NCI-H2107 treated with DMSO at 0.1 percent for 48 hours (cell line): Measurements from ENCODE around the gene PEX14.
"Not testable (repeated sequence)": the region's sequence is repeated elsewhere in the genome, so short reads cannot be mapped to it uniquely, and the experiment has no call there.

Experiments
- DNase-seq: peaks from one replicate; lab custom pipeline; 2025; ENCODE audit not compliant: unreplicated experiment; lab: John Stamatoyannopoulos, UW

Gene PEX14

DNA sequence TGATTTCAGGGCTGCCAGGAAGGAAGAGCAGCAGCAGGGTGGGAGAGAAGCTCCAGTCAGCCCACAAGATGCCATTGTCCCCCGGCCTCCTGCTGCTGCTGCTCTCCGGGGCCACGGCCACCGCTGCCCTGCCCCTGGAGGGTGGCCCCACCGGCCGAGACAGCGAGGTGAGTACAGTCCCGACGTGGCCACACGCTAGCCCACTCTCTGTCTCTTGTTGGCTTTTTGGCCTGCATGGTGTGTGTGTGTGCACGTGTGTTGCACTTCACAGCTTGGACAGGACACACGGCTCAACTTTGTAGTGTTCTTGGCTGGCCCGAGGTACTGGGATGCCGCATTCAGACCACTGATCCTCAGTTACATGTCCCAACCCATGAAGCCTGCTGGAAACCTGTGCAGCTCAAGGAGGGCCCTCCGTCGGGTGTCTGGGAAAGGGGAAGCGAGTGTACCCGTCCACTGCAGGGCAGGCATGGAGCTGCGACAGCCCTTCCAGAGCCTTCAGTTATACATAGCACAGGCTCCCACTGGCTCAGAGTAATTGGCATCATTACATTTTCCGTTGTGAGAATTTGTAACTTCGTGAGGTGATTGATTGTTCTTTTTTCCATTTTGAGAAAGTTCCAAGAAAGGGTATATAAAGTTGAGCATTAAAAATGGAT is 24.5 kb upstream of the PEX14 start:
- DNase-seq, result no peak

DNA sequence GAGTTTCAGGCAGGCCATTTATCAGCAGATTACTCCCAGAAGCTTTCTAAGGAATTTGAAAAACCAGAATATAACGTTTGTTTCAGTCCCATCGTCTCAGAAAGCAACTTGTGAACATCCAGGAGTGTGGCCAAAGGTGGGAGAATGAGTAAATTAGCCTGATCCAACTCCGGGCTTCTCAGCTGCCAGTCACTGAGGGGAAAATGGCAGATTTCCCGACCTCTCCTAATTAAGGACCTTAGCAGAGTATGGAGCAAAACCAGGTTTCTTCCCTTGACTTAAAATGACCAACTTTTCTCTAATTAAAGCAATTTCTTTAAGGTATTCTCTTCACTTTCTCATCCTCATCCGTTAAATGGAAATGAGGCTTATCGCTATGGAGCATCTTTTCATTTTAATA is 23.9 kb upstream of the PEX14 start:
- DNase-seq, result no peak

DNA sequence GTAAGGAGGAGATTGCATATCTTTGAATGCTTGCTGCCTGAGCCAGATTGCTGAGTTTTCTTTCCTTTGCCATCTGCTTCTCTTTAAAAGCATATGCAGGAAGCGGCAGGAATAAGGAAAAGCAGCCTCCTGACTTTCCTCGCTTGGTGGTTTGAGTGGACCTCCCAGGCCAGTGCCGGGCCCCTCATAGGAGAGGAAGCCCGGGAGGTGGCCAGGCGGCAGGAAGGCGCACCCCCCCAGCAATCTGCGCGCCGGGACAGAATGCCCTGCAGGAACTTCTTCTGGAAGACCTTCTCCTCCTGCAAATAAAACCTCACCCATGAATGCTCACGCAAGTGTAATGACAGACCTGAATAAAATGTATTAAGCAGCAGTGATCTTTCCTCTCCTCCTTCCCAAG is 23.5 kb upstream of the PEX14 start:
- DNase-seq, result no peak

DNA sequence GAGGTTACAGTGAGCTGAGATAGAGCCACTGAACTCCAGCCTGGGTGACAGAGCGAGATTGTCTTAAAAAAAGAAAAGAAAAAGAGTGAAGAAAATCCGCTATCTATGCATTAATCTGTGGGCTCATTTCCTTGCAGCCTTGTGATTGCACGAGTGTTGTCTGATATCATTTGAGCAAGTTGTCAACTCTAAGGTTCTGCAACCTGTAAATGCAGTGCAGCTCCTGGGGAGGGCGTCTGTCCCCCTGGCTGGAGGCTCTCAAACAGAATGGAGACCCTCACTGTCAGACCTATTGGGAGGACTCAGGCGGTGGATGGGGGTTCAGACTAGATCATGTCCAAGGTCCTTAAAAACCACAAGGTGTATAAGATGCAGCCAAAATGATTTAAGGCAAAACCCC is 18.7 kb upstream of the PEX14 start:
- DNase-seq, result no peak

DNA sequence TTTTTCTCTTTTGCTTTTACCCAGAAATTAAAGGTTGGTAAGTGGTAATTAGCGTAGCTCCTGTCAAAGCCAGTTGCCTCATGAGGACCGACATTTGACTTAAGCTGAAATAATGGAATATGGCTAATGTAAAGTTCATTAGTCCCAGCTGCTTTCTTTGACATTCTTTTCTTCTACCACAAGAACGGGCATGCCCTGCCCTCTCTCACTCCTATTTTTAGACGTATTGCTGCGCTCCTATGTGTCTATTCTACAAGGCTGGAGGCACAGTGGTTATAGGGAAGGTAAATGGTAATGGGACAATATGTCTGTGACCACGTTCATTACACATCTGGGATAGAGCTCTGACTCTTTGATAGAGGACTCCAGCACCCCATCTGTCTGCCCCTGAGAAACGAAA is 18.1 kb upstream of the PEX14 start:
- DNase-seq, result no peak

DNA sequence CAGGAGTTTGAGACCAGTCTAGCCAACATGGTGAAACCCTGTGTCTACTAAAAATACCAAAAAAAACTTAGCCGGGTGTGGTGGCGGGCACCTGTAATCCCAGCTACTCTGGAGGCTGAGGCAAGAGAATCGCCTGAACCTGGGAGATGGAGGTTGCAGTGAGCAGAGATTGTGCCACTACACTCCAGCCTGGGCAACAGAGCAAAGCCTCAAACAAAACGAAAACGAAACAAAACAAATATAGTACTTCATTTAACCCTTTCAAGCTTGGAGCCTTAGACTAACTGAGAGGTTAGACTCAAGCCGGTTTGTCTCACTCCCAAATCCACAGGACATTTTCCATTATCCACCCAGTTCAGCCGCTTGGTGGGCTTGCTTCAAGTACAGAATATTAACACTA is 17.3 kb upstream of the PEX14 start:
- not testable (repeated sequence) for DNase-seq

DNA sequence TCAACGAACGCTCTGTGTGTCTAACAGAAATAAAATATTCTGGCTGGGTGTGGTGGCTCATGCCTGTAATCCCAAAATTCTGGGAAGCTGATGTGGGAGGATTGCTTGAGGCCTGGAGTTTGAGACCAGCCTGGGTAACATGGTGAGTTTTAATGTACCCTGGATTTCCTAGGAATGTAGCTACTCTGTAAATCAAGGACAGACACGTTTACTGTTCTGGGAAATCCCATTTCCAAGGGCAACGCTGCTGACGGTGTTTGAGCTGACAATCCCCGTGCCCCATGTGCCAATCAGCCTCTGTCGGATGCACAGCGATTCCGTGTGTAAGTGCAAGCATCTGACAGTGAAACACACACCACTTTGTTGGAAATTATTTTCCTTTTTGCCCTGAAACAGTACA is 16.9 kb upstream of the PEX14 start:
- DNase-seq, result no peak

DNA sequence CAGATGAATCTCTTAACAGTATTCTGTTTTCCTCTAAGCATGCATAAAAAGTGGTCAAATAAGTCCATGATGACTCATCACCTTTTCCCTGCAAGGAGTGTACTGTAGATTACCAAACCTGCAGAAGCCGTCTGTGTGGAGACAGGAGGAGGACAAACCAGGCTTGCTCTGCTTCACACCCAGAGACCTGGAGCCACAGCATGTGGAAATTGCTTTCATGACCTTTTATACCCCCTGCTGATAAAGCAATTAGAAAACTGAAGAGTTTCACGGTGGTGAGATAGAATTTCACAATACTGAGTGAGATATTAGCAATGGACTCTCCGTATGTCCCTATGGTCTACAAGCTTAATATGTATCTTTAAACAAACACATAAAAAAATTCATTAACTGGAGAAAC is 15.6 kb upstream of the PEX14 start:
- DNase-seq, result no peak

DNA sequence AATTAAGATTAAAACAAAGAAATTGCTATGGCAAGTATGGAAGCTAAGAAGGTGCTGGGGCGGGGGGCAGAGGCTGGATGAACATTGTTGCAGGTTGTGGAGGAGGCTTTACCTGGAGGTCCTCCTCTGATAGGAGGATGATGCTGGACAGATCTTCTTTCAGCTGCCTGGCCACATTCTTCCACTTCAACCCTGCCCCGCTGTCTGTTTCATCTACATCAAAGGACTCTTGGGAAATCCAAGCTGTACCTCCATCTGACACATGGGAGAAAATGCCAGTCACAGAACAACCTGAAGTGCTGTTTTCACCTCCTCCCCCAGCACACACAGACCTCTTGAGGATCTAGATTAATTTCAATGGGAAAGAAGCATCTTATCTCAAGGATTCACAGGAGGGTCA is 7.7 kb upstream of the PEX14 start:
- no peak for DNase-seq

DNA sequence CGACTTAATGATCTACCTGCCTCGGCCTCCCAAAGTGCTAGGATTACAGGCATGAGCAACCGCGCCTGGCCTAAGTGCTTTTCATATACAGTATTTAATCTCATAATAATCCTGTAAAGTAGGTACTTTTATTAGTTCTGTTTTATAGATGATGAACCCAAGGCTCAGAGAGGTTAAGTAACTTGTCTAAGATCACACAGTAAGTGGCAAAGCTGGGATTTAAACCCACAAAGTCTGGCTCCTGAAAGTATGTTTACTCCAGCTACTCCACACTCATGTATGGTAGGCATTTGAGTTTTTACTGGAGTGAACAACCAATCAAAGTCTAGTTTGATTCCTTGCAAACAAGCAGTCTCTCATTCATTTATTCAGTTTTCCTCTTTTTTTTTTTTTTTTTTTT is 4.7 kb upstream of the PEX14 start:
- no peak for DNase-seq

DNA sequence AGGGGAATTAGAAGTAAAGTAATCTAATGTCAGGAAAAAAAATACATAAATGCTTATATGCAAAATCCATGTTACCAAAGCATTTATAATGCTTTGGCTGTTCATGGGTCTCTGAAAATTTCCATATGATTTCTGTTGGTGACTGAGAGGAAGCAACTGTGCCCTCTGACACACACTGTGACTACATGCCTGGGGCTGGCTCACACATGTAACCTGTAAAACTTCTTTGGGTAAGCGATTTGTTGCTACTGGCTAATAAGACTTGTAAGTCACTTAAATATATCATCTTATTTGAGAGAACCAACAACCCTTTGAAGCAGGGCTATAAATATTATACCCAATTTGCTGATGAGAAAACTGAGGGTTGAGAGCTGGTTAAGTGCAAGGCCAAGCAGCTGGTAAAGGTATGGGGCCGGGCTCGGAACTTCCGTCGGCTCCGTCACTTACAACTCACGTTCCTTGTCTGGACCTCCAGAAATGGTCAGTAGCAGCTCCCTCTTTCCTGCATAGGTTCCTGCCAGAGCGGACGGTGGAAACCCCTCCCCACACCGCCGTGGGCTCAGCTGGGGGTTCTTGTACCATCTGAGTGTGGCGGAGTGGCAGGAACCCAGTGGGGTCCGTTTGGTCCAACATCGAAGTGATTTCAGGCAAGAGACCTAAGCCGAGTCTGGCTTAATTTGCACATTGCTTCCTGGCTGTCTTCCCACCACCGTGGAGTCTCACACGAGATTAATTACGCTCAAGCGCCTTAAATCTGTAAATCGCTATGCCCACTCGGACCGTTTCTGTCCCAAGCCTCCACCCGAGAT is 3.1 kb upstream of the PEX14 start:
- no peak for DNase-seq

DNA sequence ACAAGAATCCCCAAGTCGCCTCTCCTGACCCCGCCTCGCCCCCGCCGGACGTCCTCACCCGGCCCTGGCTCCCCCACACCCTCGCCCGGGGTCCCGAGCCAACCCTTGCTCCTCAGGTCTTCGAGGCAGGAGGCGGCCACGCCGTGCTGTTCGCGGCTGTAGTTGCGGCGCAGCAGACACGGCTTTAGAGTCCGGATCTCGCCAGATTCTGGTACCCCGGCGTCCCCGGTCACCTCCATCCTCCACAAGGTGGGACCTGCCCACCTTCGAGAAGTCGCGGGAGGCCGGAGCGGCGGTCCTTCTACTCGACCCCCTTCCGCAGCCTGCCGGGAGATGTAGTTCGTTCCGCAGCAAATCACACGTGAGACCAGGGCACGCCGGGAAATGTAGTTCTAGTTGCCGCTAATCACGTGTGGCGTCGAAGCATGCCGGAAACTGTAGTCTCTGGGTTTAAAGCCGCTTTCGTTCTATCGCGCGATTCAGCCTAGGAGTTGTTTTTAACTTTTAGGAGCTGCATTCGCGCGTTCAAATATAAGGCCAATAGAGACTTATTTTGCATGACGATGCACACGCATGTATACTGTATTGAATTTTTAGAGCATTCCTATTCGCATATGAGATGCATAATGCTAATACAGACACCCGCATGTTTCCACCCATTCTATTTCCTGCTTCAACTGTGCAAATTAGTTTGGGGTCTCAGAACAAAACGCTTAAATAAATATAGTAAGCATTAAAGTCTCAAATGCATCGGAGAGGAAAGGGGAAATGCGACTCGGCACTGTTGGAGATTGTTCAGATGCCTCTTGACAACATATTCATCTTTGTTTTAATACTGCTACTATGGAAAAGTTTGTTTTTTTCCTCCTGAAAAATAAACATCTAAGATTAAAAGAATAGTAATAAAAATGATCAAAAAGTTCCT is 2.3 kb upstream of the PEX14 start, which contains the start of gene DFFA:
TSS of gene DFFA (minus strand) at position 310 of the 925 bp plus-strand sequence. CDS start at position 239, 71 bp downstream.
- DNase-seq, result peak; percentile 68

DNA sequence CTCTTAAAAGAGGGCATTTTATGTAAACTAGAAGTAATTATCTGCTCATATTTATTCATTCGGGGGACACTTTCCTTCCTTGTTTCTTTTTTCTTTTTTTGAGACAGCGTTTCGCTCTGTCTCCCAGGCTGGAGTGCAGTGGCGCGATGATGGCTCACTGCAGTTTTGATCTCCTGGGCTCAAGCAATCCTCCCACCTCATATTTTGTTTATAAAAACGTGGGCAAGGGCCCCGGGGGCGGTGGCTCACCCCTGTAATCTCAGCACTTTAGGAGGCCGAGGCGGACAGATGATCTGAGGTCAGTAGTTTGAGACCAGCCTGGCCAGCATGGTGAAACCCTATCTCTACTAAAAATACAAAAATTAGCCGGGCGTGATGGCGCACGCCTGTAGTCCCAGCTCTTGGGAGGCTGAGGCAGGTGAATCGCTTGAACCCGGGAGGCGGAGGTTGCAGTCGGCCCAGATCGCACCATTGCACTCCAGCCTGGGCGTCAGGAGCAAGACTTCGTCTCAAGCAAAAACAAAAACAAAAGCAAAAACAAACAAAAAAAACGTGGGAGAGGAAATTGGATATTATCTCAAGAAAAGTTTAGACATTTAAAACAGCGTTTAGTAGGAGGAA is 1.5 kb upstream of the PEX14 start:
- no peak for DNase-seq

DNA sequence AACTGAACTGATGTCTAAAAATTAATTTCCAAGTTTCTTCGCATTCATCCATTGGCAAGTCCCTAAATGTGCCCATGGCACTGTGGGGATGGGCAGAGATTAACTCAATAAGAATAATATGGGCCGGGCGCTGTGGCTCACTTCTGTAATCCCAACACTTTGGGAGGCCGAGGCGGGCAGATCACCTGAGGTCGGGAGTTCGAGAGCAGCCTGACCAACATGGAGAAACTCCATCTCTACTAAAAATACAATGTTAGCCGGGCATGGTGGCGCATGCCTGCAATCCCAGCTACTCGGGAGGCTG is 489 bp upstream of the PEX14 start:
- DNase-seq, result not testable (repeated sequence)

DNA sequence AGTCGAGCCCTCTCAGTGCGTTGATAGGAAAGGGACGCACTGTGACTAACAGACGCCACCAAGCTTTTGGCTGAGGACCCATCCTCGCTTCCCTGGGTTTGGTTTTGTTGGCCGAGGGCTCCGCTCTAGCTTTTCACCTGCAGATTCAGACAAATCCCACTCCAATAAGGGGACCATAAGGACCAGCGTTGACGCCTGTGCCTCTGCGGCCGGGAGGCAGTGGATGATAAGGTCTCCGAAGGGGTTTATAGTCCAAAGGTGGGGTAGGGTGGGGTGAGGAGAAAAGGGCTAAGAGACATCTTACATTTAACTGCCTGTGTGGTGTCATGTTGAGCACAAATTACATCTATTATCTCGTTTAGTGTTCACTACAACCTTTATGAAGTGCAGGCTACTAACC is 760 bp downstream of the PEX14 start:
- DNase-seq, result no peak

DNA sequence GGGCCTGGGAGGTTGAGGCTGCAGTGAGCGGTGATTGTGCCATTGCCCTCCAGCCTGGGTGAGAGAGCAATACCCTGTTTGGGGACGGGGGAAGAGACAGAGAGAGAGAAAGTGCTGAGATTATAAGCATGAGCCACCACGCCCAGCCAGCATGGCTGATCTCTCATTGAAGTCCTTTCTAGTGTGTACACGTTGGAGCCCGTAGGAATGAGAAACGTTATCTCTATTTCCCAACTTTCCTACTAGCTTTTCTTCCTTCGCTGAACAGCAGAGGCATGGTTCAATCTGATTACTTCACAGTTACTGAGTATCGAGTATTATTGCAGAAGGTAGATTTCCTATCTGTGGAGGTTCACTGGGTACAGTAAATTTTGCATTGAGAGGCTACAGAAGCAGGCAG is 4.5 kb downstream of the PEX14 start:
- DNase-seq, result no peak

DNA sequence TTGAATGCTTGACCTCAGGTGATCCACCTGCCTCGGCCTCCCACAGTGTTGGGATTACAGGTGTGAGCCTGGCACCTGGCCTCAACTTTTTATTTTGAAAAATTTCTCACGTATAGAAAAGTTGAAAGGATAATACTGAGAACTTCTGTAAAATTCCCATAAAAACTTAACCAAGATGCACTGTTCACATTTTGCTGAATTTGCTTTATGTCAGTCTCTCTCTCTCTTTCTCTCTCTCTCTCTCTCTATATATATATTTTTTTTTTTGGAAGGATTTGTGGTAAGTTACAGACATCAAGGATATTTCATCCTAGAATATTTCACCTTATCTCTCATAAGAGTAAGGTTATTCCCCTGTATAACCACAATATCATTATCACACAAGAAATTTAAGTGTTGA is 5.9 kb downstream of the PEX14 start:
- no peak for DNase-seq

DNA sequence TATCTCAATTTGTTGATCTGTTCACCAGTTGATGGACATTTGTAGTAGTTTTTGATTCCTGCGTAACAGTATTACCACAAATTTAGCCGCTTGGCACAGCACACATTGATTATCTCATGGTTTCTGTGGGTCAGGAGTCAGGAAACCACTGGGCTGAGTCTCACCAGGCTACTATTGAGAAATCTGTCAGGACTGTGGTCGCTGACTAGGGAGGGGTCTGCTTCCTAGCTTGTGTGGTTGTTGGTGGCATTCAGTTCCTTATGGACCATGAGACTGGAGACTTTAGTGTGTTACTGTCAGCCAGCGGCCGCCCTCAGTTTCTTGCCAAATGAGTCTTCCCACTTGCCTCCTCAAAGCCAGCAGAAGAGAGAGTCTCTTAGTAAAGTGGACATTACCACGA is 9.8 kb downstream of the PEX14 start:
- no peak for DNase-seq

DNA sequence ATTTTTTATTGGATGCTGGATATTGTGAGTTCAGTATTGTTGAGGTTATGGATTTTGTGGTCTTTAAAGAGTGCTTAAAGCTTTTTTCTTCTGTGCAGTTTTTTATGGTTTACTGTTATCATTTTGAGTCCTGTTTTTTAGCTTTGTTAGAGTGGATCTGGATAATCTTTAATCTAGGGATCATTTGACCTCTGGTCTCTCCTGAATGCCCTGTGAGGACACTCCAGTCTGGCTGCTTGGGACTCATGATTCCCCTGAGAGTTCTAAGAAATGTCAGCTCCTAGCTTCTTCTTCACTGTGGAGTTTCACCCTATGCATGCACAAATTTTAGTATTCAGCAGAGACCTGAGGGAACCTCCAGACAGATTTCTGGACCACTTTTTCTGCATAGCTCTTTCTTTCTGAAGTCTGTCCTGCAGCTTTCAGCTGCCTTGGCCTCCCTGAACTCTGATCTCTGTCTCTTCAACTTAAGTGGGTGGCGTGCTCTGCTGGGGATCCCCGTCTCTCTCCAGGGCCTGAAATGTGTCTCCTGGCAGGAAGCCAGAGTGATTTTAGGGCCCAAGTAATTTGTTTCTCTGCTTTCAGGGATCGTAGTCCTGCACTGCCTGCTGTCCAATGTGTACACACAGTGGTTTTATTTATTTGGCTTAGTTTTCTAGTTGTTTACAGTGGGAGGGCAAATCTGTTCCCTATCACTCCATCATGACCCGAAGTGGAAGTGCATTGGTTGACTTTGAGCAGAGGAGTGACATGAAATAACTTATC is 14.7 kb downstream of the PEX14 start:
- no peak for DNase-seq

DNA sequence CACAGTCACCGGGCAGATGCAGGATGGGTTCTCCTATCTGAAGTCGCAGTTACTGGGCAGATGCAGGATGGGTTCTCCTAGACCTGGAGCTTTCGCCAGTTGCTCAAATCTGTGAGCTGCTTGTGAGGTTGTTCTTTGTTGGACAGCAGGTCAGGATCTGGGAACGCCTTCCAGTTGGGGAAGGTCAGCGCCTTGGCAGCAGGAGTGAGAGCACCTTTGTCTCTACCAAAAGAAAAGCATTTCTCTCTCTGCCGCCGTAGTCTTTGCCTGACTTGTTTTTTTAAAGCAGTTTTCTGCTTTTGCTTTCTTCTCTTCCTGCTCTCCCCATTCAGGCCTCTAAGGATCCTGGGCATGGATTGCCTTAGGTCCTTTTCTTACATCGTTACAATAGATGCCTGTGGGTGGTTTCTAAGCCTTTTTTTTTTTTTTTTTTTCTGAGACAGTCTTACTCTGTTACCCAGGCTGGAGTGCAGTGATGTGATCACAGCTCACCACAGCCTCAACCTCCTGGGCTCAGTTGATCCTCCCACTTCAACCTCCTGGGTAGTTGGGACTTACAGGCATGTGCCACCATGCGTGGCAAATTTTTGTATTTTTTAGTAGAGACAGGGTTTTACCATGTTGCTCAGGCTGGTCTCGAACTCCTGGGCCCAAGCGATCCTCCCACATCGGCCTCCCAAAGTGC is 15.7 kb downstream of the PEX14 start:
- DNase-seq, result no peak
